PC-9 (cell line): ENCODE measurements around the gene TPP1.

Source experiments
- EZH2 ChIP-seq: fragments of 200-600 bp; sonication (generic); IDR thresholded peaks from 2 replicates; pipeline ENCODE4 v1.8.0; 2017; ENCODE audit warnings: antibody characterized with exemption, low read depth
- TF ChIP-seq, protein P1 (sequence below): fragments of 200-600 bp; sonication (generic); conservative IDR thresholded peaks from 2 replicates; pipeline ENCODE4 v1.6.1; 2017; ENCODE audit warnings: mixed run types, antibody characterized with exemption, mild to moderate bottlenecking, moderate library complexity

DNA sequence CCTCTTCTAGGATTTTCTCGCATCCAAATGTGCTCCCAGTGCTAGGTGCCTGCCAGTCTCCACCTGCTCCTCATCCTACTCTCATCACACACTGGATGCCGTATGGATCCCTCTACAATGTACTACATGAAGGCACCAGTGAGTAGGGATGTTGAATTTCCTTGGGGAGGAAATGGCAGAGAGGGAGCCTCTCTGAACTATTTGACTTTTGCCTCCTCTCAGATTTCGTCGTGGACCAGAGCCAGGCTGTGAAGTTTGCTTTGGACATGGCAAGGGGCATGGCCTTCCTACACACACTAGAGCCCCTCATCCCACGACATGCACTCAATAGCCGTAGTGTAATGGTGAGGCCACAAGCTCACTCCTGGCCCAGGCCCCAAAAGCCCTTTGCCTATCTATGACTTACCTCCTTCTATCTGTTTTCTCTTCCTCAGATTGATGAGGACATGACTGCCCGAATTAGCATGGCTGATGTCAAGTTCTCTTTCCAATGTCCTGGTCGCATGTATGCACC, 9.7 kb downstream of the TPP1 start:
- TF ChIP-seq, protein P1, sequence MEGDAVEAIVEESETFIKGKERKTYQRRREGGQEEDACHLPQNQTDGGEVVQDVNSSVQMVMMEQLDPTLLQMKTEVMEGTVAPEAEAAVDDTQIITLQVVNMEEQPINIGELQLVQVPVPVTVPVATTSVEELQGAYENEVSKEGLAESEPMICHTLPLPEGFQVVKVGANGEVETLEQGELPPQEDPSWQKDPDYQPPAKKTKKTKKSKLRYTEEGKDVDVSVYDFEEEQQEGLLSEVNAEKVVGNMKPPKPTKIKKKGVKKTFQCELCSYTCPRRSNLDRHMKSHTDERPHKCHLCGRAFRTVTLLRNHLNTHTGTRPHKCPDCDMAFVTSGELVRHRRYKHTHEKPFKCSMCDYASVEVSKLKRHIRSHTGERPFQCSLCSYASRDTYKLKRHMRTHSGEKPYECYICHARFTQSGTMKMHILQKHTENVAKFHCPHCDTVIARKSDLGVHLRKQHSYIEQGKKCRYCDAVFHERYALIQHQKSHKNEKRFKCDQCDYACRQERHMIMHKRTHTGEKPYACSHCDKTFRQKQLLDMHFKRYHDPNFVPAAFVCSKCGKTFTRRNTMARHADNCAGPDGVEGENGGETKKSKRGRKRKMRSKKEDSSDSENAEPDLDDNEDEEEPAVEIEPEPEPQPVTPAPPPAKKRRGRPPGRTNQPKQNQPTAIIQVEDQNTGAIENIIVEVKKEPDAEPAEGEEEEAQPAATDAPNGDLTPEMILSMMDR: no peak
- TF ChIP-seq EZH2: no peak
